Naive thymus-derived CD4-positive, alpha-beta T cell (primary cell): ENCODE data around the gene CASKIN1. TPM values are rescaled to one million over a fixed set of nuclear protein-coding genes. Genes with fewer than 3 reads are reported as not detected.

ENCODE experiments used
- ATAC-seq: fragments of 150-1000 bp; cut with Tn5 transposase; 2 replicates; pipeline ENCODE4 v1.10.0; 2021; ENCODE audit warnings: mild to moderate bottlenecking, moderate library complexity
- CTCF ChIA-PET: fragments of 350-600 bp; sonication (Branson Sonifier 250); formaldehyde crosslinking; loops from one replicate; lab custom pipeline; 2021; ENCODE audit warnings: antibody characterized with exemption; lab: Charles Lee
- POLR2A ChIA-PET: fragments of 350-600 bp; sonication (Branson Sonifier 250); formaldehyde crosslinking; loops from one replicate; lab custom pipeline; 2021; ENCODE audit warnings: antibody characterized with exemption, inconsistent platforms; lab: Charles Lee
- DNase-seq, 9 donors: peaks; one replicate each; pipeline versions ENCODE4 v3.0.0 to v3.0.0-alpha.2; 2020 to 2022; ENCODE audit warnings: mixed read lengths in 1 of 9
- H3K27ac ChIP-seq: one replicate; pipeline ENCODE4 v1.7.0; 2013; ENCODE audit warnings: mild to moderate bottlenecking, low read depth, low read length, moderate library complexity
- H3K27me3 ChIP-seq, 2 donors: one replicate each; pipeline ENCODE4 v1.7.0; 2013; ENCODE audit warnings: low read length in 2 of 2, mild to moderate bottlenecking in 2 of 2, moderate library complexity in 2 of 2; ENCODE audit not compliant: control insufficient read depth in 2 of 2, insufficient read depth in 2 of 2
- H3K36me3 ChIP-seq, 3 experiments: 1 replicate in 2 of 3; 2 replicates in 1 of 3; pipeline ENCODE4 v1.7.0; 2013; ENCODE audit warnings: low read length in 3 of 3, mild to moderate bottlenecking in 3 of 3, moderate library complexity in 1 of 3; ENCODE audit not compliant: insufficient read depth in 3 of 3, control insufficient read depth in 2 of 3
- H3K4me1 ChIP-seq, 2 donors: one replicate each; pipeline ENCODE4 v1.7.0; 2013; ENCODE audit warnings: low read length in 2 of 2, mild to moderate bottlenecking in 2 of 2, moderate library complexity in 1 of 2; ENCODE audit not compliant: control insufficient read depth in 2 of 2, insufficient read depth in 2 of 2
- H3K4me3 ChIP-seq: 2 replicates; pipeline ENCODE4 v1.7.0; 2013; ENCODE audit warnings: mild to moderate bottlenecking, low read length
- H3K9me3 ChIP-seq, 3 experiments: 1 replicate in 2 of 3; 2 replicates in 1 of 3; pipeline ENCODE4 v1.7.0; 2013; ENCODE audit warnings: low read length in 3 of 3; ENCODE audit not compliant: control insufficient read depth in 2 of 3
- H3K27ac Mint-ChIP-seq, 9 donors: one replicate each; pipeline ENCODE4 v1.8.0; 2020 to 2022; ENCODE audit warnings: mixed read lengths in 9 of 9, mild to moderate bottlenecking in 8 of 9, moderate library complexity in 5 of 9, inconsistent platforms in 2 of 9
- H3K27me3 Mint-ChIP-seq, 5 donors: one replicate each; pipeline ENCODE4 v1.8.0; 2021 to 2022; ENCODE audit warnings: mixed read lengths in 5 of 5, mild to moderate bottlenecking in 1 of 5
- H3K36me3 Mint-ChIP-seq, 5 donors: one replicate each; pipeline ENCODE4 v1.8.0; 2020 to 2022; ENCODE audit warnings: mixed read lengths in 5 of 5, mild to moderate bottlenecking in 3 of 5, inconsistent platforms in 1 of 5
- H3K4me1 Mint-ChIP-seq, 7 donors: one replicate each; pipeline ENCODE4 v1.8.0; 2020 to 2022; ENCODE audit warnings: mixed read lengths in 7 of 7, mild to moderate bottlenecking in 3 of 7, inconsistent platforms in 1 of 7
- H3K4me3 Mint-ChIP-seq, 10 donors: one replicate each; pipeline ENCODE4 v1.8.0; 2020 to 2022; ENCODE audit warnings: mild to moderate bottlenecking in 10 of 10, mixed read lengths in 10 of 10, moderate library complexity in 6 of 10, inconsistent platforms in 2 of 10
- H3K9me3 Mint-ChIP-seq, 11 donors: one replicate each; pipeline ENCODE4 v1.8.0; 2020 to 2022; ENCODE audit warnings: mixed read lengths in 11 of 11, mild to moderate bottlenecking in 4 of 11, inconsistent platforms in 1 of 11, moderate library complexity in 1 of 11
- intact Hi-C, 2 donors: fragments of 100-400 bp; cut with micrococcal nuclease; formaldehyde crosslinking; loops; one replicate each; pipeline ENCODE4 v1.15.1; 2023
- polyA plus RNA-seq, 2 donors: library from polyadenylated mRNA; unstranded; fragments of 300-500 nt; fragmentation: Illumina TruSeq; gene quantifications; one replicate each; pipeline ENCODE4 v1.2.3, GENCODE V29; 2021
- total RNA-seq, 6 experiments: library from RNA in 5 of 6; stranded (reverse) in 5 of 6; gene quantifications; 1 replicate in 5 of 6; 2 replicates in 1 of 6; pipeline ENCODE4 v1.2.3 and lab custom pipeline; 2021 to 2026

The CASKIN1 gene
- total and polyA plus RNA-seq, 7 experiments from 2014 or later: 0.19 TPM; not detected in 6

DNA sequence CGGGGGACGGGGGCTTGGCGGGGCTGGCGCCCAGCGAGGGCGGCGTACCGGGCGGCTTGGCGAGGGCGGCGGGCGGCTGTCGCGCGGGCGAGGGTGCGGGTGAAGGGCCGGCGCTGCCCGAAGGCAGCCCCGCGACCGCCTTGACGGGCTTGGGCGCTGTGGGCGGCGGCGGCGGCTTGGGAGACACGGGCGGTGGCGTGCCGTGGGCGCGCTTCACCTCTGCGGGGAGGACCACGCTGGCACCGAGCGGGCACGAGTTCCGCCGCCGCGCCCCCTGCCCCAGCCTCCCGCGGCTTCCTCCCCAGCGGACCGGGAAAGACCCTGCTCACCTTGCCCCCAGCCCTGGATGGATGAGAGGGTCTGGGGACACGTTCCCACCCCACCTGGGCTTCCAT, 17.3 kb downstream of the CASKIN1 start:
- ATAC-seq (no peak), DNase-seq (no peak)
- no peak overlapping the region for H3K27ac Mint-ChIP-seq
- ChIA-PET CTCF (no interaction called here), POLR2A (no interaction called here)
- H3K4me1 Mint-ChIP-seq: peaks cover 0 to 3% (median 0%) of the 10 kb centered on the region in 7 donors
- no peaks in the 10 kb centered on the region for H3K27me3 Mint-ChIP-seq
- Histone ChIP-seq H3K27ac (no peak overlapping the region), H3K36me3 (peaks cover 0 to 35% (median 0%) of the 10 kb centered on the region in 3 experiments), H3K9me3 (no peaks in the 10 kb centered on the region), H3K27me3 (no peaks in the 10 kb centered on the region), H3K4me1 (no peaks in the 10 kb centered on the region), H3K4me3 (no peak overlapping the region)
- H3K36me3 Mint-ChIP-seq: peaks cover 0 to 7% (median 3%) of the 10 kb centered on the region in 5 donors
- intact Hi-C loops: no loop called here
- H3K4me3 Mint-ChIP-seq: no peak overlapping the region
- H3K9me3 Mint-ChIP-seq: peaks cover 0 to 2% (median 0%) of the 10 kb centered on the region in 11 donors

- Mint-ChIP-seq H3K9me3 (peaks cover 0 to 2% (median 0%) of the 10 kb centered on the region in 11 donors), H3K27ac (no peak overlapping the region), H3K36me3 (peaks cover 3 to 11% (median 4%) of the 10 kb centered on the region in 5 donors), H3K27me3 (no peaks in the 10 kb centered on the region), H3K4me1 (peaks cover 0 to 4% (median 0%) of the 10 kb centered on the region in 7 donors), H3K4me3 (no peak overlapping the region)
- ATAC-seq (peak; percentile 86), DNase-seq (peak in 7 of 9 donors; percentile 31 to 55 (median 41))
- H3K9me3 ChIP-seq: no peaks in the 10 kb centered on the region
- ChIA-PET CTCF (no interaction called here), POLR2A (no interaction called here)
- H3K27me3 ChIP-seq: no peaks in the 10 kb centered on the region
- no peaks in the 10 kb centered on the region for H3K4me1 ChIP-seq
- intact Hi-C loops: no loop called here
- no peak overlapping the region for H3K4me3 ChIP-seq
- H3K27ac ChIP-seq: no peak overlapping the region
- peaks cover 0 to 39% (median 0%) of the 10 kb centered on the region in 3 experiments for H3K36me3 ChIP-seq
Observed at GRCh38 chr16:2178321-2179106, 17.9 kb downstream of the CASKIN1 start.

- Mint-ChIP-seq H3K27ac (no peak overlapping the region), H3K4me3 (no peak overlapping the region), H3K27me3 (no peaks in the 10 kb centered on the region), H3K36me3 (peaks cover 3 to 11% (median 4%) of the 10 kb centered on the region in 5 donors), H3K4me1 (peaks cover 0 to 4% (median 0%) of the 10 kb centered on the region in 7 donors), H3K9me3 (peaks cover 0 to 2% (median 0%) of the 10 kb centered on the region in 11 donors)
- no peak for ATAC-seq
- Histone ChIP-seq H3K27me3 (no peaks in the 10 kb centered on the region), H3K4me3 (no peak overlapping the region), H3K9me3 (no peaks in the 10 kb centered on the region), H3K27ac (no peak overlapping the region), H3K36me3 (peaks cover 0 to 44% (median 0%) of the 10 kb centered on the region in 3 experiments), H3K4me1 (no peaks in the 10 kb centered on the region)
- ChIA-PET CTCF (no interaction called here), POLR2A (no interaction called here)
- no peak for DNase-seq
- intact Hi-C loops: no loop called here
Observed at GRCh38 chr16:2177561-2177960, 18.8 kb downstream of the CASKIN1 start.

GRCh38 chr16:2177101-2177500, 19.3 kb downstream of the CASKIN1 start:
- ChIA-PET POLR2A (no interaction called here), CTCF (no interaction called here)
- intact Hi-C loops: no loop called here
- no peak overlapping the region for H3K27ac ChIP-seq
- no peaks in the 10 kb centered on the region for H3K27me3 Mint-ChIP-seq
- peaks cover 3 to 11% (median 4%) of the 10 kb centered on the region in 5 donors for H3K36me3 Mint-ChIP-seq
- no peaks in the 10 kb centered on the region for H3K9me3 ChIP-seq
- no peaks in the 10 kb centered on the region for H3K4me1 ChIP-seq
- H3K27me3 ChIP-seq: no peaks in the 10 kb centered on the region
- H3K27ac Mint-ChIP-seq: no peak overlapping the region
- ATAC-seq (no peak), DNase-seq (no peak)
- peaks cover 0 to under 1% (median 0%) of the 10 kb centered on the region in 11 donors for H3K9me3 Mint-ChIP-seq
- no peak overlapping the region for H3K4me3 Mint-ChIP-seq
- no peak overlapping the region for H3K4me3 ChIP-seq
- peaks cover 0 to 45% (median 0%) of the 10 kb centered on the region in 3 experiments for H3K36me3 ChIP-seq
- peaks cover 0 to 4% (median 0%) of the 10 kb centered on the region in 7 donors for H3K4me1 Mint-ChIP-seq

- Histone ChIP-seq H3K9me3 (no peaks in the 10 kb centered on the region), H3K4me3 (no peak overlapping the region), H3K4me1 (no peaks in the 10 kb centered on the region), H3K27me3 (no peaks in the 10 kb centered on the region), H3K36me3 (peaks cover 0 to 54% (median 0%) of the 10 kb centered on the region in 3 experiments), H3K27ac (no peak overlapping the region)
- Mint-ChIP-seq H3K9me3 (no peaks in the 10 kb centered on the region), H3K4me3 (no peak overlapping the region), H3K27ac (no peak overlapping the region), H3K36me3 (peaks cover 3 to 11% (median 4%) of the 10 kb centered on the region in 5 donors), H3K4me1 (peaks cover 0 to 4% (median 0%) of the 10 kb centered on the region in 7 donors), H3K27me3 (no peaks in the 10 kb centered on the region)
- POLR2A ChIA-PET: no interaction called here
- CTCF ChIA-PET: no interaction called here
- DNase-seq (no peak), ATAC-seq (no peak)
- intact Hi-C loops: no loop called here
Observed at GRCh38 chr16:2176047-2176446, 20.4 kb downstream of the CASKIN1 start.

DNA sequence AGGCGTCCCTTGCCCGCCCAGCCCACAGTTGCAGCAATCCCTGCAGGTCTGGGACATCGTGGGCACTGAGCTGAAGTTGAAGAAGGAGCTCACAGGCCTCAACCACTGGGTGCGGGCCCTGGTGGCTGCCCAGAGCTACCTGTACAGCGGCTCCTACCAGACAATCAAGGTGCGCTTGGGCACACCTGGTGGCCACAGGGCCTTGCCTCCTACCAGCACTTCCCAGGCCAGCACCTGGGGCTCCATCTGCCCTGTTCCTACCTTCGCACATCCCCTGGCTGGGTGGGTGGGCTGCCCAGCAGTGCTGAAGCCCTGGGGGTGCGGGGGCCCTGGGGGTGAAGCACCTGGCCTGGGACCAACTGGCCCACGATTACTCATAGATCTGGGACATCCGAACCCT, 21.0 kb downstream of the CASKIN1 start:
- no peak overlapping the region for H3K27ac ChIP-seq
- Mint-ChIP-seq H3K4me1 (peaks cover 0 to 4% (median 0%) of the 10 kb centered on the region in 7 donors), H3K4me3 (no peak overlapping the region), H3K9me3 (no peaks in the 10 kb centered on the region), H3K36me3 (peaks cover 3 to 11% (median 4%) of the 10 kb centered on the region in 5 donors), H3K27me3 (no peaks in the 10 kb centered on the region), H3K27ac (no peak overlapping the region)
- peaks cover 0 to 54% (median 0%) of the 10 kb centered on the region in 3 experiments for H3K36me3 ChIP-seq
- H3K4me3 ChIP-seq: no peak overlapping the region
- no peaks in the 10 kb centered on the region for H3K4me1 ChIP-seq
- no peaks in the 10 kb centered on the region for H3K9me3 ChIP-seq
- intact Hi-C loops: no loop called here
- H3K27me3 ChIP-seq: no peaks in the 10 kb centered on the region
- no peak for DNase-seq
- ATAC-seq: no peak
- CTCF ChIA-PET: no interaction called here
- POLR2A ChIA-PET: no interaction called here
